Gastroesophageal sphincter (tissue), 3 donors: ENCODE data around the gene CIROP.

Source experiments
- POLR2A ChIP-seq, 2 donors: fragments of 450-650 bp; IDR thresholded peaks; one replicate each; pipeline ENCODE4 v1.6.1; 2017; ENCODE audit warnings: antibody characterized with exemption in 2 of 2, mild to moderate bottlenecking in 2 of 2, moderate library complexity in 1 of 2
- POLR2AphosphoS5 ChIP-seq: sonication (generic); formaldehyde crosslinking; IDR thresholded peaks from one replicate; pipeline ENCODE4 v1.6.1; 2017; ENCODE audit warnings: antibody characterized with exemption
- TF ChIP-seq, protein P1 (sequence below), 4 experiments: fragments of 200-600 bp in 2 of 4; fragments of 450-650 bp in 2 of 4; sonication (generic) in 1 of 4; IDR thresholded peaks; one replicate each; pipeline ENCODE4 v1.5.1; 2017 to 2019; ENCODE audit warnings: antibody characterized with exemption in 4 of 4, mild to moderate bottlenecking in 2 of 4, moderate library complexity in 2 of 4

DNA sequence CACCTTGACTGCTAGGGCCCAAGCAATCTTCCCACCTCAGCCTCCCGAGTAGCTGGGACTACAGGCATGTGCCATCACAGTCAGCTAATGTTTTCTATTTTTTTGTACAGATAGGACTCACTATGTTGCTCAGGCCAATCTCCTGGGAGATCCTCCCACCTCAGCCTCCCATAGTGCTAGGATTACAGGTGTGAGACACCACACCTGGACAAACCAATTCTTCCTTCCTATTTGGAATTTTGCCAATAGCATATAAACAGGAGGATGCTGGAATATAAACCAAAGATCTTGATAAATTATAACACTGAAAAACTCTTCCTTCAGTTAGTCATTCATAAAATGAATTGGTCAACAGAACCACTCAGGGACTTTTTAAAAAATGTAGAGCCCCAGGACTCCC lies 18.2 kb downstream of the CIROP start:
- TF ChIP-seq POLR2AphosphoS5 (no peak), POLR2A (IDR thresholded peaks at IDR 0.05) (no peak)
- TF ChIP-seq, protein P1, sequence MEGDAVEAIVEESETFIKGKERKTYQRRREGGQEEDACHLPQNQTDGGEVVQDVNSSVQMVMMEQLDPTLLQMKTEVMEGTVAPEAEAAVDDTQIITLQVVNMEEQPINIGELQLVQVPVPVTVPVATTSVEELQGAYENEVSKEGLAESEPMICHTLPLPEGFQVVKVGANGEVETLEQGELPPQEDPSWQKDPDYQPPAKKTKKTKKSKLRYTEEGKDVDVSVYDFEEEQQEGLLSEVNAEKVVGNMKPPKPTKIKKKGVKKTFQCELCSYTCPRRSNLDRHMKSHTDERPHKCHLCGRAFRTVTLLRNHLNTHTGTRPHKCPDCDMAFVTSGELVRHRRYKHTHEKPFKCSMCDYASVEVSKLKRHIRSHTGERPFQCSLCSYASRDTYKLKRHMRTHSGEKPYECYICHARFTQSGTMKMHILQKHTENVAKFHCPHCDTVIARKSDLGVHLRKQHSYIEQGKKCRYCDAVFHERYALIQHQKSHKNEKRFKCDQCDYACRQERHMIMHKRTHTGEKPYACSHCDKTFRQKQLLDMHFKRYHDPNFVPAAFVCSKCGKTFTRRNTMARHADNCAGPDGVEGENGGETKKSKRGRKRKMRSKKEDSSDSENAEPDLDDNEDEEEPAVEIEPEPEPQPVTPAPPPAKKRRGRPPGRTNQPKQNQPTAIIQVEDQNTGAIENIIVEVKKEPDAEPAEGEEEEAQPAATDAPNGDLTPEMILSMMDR (IDR thresholded peaks at IDR 0.05): no peak
